ENCODE measurements around the gene AGA. TPM values are rescaled to one million over a fixed set of nuclear protein-coding genes. Genes with fewer than 3 reads are reported as not detected.

The AGA gene
- 10 to 100 TPM; 14.0 to 14.7 TPM for total RNA-seq

GRCh38 chr4:177441803-177442622 lies at the start of gene AGA:
Gene AGA, minus strand, starts transcription at chr4:177442437. Its CDS starts 62 bp downstream, at chr4:177442375.
- peaks cover 22% of the 10 kb centered on the region for H3K4me1 Mint-ChIP-seq
- no peaks in the 10 kb centered on the region for H3K27me3 Mint-ChIP-seq
- H3K9me3 Mint-ChIP-seq: no peaks in the 10 kb centered on the region
- peaks cover 4% of the 10 kb centered on the region for H3K36me3 Mint-ChIP-seq
- peak within 1 kb of the TSS; percentile 93 for H3K4me3 Mint-ChIP-seq
- peak; percentile 98 for DNase-seq
- H3K27ac Mint-ChIP-seq: peak within 1 kb of the TSS; percentile 95

GRCh38 chr4:177492022-177492421 lies 49.8 kb upstream of the AGA start:
- peaks cover 5% of the 10 kb centered on the region for H3K36me3 Mint-ChIP-seq
- no peak overlapping the region for H3K4me3 Mint-ChIP-seq
- no peaks in the 10 kb centered on the region for H3K27me3 Mint-ChIP-seq

DNA sequence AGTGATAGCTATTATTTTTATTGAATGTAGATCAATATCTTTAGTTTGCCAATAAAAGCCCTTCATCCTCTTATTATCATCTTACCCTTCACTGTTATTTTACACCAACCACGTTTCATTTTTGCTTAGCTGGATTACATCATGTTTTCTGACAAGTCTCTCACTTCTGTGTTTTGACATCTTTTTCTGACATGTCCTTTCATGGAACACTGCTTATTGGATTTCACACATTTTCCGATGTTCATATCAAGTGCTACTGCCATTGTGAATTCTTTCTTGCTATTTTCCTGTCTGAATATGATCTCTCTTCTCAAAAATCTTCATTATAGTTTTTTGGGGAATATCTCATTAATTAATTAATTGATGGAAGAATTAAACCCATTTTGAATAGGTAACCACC lies 48.5 kb upstream of the AGA start:
- Mint-ChIP-seq H3K4me3 (no peak overlapping the region), H3K27me3 (no peaks in the 10 kb centered on the region), H3K36me3 (peaks cover 7% of the 10 kb centered on the region), H3K27ac (no peak overlapping the region), H3K9me3 (no peaks in the 10 kb centered on the region), H3K4me1 (peaks cover 13% of the 10 kb centered on the region)
- no peak for DNase-seq

More at GRCh38 chr4:177492022-177492421, 49.8 kb upstream of the AGA start:
- no peak for DNase-seq
- no peak overlapping the region for H3K27ac Mint-ChIP-seq
- peaks cover 13% of the 10 kb centered on the region for H3K4me1 Mint-ChIP-seq
- no peaks in the 10 kb centered on the region for H3K9me3 Mint-ChIP-seq

DNA sequence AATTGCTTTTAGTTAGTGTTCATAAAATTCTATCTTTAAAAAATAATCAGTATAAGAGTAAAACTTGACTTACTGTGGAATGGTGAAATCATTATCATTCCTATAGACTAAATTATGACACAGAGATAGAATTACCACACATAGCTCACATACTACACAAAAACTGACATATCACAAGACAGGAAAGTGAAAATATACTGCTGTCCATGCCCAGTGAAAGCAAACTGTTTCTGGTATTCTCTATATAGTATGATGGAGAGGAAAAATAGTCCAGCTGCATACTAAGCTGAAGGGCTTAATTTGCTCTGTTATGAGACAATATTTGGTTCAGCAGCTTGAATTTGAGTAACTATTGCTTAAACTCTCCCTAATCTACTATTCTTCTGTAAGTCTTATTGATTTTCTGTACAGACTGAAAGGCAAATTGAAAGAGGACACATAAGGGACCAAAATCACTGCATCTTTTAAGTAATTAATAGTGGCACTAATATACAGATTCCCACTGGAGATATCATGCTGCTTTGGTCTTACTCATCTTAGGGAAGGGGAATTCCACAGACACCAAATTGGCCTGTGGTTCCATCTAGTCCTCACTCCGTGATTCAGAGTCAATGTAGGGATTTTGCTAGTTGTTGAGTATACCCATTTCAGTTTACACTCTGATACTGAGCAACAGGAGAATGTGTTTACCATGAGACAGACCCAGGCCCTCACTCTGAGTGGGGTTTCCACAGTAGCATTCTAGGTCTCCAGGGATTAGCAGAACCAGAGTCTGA lies 47.4 kb upstream of the AGA start:
- no peaks in the 10 kb centered on the region for H3K27me3 Mint-ChIP-seq
- H3K9me3 Mint-ChIP-seq: no peaks in the 10 kb centered on the region
- H3K4me1 Mint-ChIP-seq: peaks cover 13% of the 10 kb centered on the region
- no peak overlapping the region for H3K27ac Mint-ChIP-seq
- peaks cover 7% of the 10 kb centered on the region for H3K36me3 Mint-ChIP-seq
- DNase-seq: no peak
- no peak overlapping the region for H3K4me3 Mint-ChIP-seq

DNA sequence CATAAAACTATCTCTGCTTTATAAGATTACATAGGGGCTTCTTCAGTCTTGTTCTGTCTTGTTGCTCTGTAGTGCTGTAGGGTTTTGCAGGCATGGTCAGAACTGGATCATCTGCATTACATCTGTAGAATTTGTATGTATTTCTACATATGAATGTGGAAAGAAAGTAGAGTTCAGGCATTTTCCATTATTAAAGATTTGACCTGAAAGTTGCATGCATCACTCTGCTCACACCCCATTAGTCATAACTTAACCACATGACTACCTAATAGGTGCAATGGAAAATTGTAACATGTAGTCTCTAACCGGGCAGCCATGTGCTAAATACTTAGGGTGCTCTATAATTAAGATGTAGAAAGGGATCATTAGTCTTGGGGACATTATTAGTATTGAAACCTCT lies 45.7 kb upstream of the AGA start:
- H3K36me3 Mint-ChIP-seq: peaks cover 7% of the 10 kb centered on the region
- H3K4me1 Mint-ChIP-seq: peaks cover 19% of the 10 kb centered on the region
- no peak overlapping the region for H3K4me3 Mint-ChIP-seq

DNA sequence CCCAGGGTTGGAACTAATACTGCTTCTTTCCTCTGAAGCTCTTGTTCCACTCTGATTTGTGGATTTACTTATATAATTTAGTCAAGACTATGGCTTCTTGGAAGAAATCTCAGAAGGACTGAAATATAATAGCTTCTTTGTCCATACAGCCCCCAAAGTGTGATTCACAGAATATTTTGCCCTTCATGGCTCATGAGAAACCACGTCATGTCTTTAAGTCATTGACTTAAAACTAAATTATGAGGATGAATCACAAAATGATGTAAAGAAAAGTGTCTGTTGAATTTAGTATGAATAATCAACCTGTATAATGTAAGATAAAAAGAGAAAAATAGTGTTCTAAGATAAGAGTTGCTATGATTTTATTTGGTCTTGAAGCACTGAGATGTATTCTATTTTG lies 43.3 kb upstream of the AGA start:
- no peaks in the 10 kb centered on the region for H3K9me3 Mint-ChIP-seq

More for the DNA sequence above, 45.7 kb upstream of the AGA start:
- Mint-ChIP-seq H3K27me3 (no peaks in the 10 kb centered on the region), H3K9me3 (no peaks in the 10 kb centered on the region), H3K27ac (peak overlapping the region; percentile 63)
- no peak for DNase-seq

DNA sequence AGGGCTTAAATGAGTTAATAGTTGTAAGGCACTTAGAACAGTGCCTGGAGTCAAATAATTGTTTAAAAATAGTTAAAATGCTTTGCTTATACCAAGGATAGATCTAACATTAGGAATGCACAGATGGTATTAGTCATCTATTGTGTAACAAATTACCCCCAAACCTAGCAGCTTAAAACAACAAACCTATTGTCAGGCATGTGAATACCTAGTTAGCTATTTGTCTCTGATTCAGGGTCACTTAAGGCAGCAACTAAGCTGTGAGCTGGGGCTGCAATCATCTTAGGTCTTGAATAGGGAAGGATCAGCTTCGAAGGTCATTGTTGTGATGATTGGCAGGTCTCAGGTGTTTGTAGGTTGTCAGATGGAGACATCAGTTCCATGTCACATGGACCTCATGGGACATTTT lies 42.4 kb upstream of the AGA start:
- Mint-ChIP-seq H3K4me1 (peaks cover 22% of the 10 kb centered on the region), H3K27ac (no peak overlapping the region), H3K27me3 (no peaks in the 10 kb centered on the region), H3K4me3 (no peak overlapping the region), H3K9me3 (no peaks in the 10 kb centered on the region), H3K36me3 (peaks cover 7% of the 10 kb centered on the region)
- DNase-seq: no peak

More for the DNA sequence above, 43.3 kb upstream of the AGA start:
- peaks cover 22% of the 10 kb centered on the region for H3K4me1 Mint-ChIP-seq
- H3K36me3 Mint-ChIP-seq: peaks cover 7% of the 10 kb centered on the region
- H3K4me3 Mint-ChIP-seq: no peak overlapping the region
- DNase-seq: no peak
- H3K27me3 Mint-ChIP-seq: no peaks in the 10 kb centered on the region
- H3K27ac Mint-ChIP-seq: no peak overlapping the region

DNA sequence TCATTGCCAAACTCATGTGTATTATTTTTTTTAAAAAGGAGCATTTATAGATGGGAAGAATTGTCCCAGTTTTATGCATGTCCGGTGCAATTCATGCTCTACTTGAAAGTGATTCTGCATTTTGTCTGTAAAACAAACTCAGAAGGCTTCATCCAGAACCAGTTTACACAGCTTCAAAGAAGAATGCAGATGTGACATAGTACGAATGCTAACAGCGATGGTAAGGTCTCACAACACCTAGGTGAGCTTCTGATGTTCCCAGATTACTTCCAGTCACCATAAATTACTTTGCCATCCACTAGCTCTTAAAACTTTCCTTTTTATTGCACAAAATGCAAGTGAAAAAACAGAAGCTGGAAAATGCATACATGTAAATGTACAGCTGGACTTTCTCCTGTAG lies 41.5 kb upstream of the AGA start:
- Mint-ChIP-seq H3K27ac (no peak overlapping the region), H3K4me1 (peaks cover 22% of the 10 kb centered on the region)

DNA sequence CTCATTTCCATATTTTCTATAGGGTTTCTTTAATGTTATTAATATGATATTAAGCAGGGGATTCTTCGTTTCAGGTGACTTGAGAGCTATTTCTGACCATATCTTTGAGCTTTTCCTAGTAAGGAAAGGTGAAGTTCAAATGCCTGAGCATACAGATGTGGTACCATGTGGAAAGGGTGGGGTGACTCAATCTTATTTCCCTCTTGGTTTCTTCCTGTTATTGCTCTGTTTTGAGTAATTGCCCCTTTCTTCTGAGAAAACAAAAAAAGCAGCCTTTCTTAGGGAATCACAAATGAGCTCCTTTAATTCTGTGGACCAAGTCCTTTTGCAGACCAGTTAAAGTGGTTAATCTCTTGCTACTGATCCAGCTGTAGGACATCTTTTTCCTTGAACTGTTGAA lies 41.0 kb upstream of the AGA start:
- H3K4me3 Mint-ChIP-seq: no peak overlapping the region
- DNase-seq: no peak
- peaks cover 19% of the 10 kb centered on the region for H3K4me1 Mint-ChIP-seq
- no peaks in the 10 kb centered on the region for H3K9me3 Mint-ChIP-seq
- H3K27ac Mint-ChIP-seq: no peak overlapping the region
- no peaks in the 10 kb centered on the region for H3K27me3 Mint-ChIP-seq
- H3K36me3 Mint-ChIP-seq: peaks cover 7% of the 10 kb centered on the region

More for the DNA sequence above, 41.5 kb upstream of the AGA start:
- Mint-ChIP-seq H3K36me3 (peaks cover 7% of the 10 kb centered on the region), H3K9me3 (no peaks in the 10 kb centered on the region), H3K27me3 (no peaks in the 10 kb centered on the region), H3K4me3 (no peak overlapping the region)
- DNase-seq: no peak

DNA sequence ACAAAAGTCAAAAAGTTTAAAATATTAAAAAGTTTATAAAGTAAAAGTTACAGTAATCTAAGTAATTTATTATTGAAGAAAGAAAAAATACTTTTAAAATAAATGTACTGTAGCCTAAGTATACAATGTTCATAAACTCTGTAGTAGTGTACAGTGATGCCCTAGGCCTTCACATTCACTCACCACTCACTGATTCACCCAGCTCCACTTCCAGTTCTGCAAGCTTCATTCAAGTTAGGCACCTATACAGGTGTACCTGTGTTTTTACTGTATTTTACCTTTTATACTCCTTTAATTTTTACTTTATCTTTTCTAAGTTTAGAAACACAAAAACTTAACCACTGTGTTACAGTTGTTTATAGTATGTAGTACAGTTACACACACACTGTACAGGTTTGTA lies 40.1 kb upstream of the AGA start:
- Mint-ChIP-seq H3K36me3 (peaks cover 3% of the 10 kb centered on the region), H3K4me3 (no peak overlapping the region), H3K9me3 (no peaks in the 10 kb centered on the region), H3K27me3 (no peaks in the 10 kb centered on the region), H3K27ac (no peak overlapping the region), H3K4me1 (peaks cover 10% of the 10 kb centered on the region)
- no peak for DNase-seq

DNA sequence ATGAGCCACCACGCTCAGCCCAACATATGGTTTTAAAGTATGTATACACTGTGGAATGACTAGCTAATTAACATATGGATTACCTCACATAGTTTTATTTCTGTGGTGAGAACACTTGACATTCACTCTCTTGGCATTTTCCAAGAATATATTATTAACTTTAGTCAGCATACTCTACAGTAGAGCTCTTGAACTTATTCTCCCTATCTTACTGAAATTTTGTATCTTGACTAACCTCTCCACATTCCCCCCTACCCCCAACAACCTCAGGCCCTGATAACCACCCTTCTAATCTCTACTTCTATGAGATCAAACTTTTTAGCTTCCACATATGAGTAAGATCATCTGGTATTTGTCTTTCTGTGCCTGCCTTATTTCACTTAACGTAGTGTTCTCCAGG lies 38.6 kb upstream of the AGA start:
- Mint-ChIP-seq H3K27me3 (no peaks in the 10 kb centered on the region), H3K9me3 (no peaks in the 10 kb centered on the region), H3K27ac (no peak overlapping the region), H3K4me3 (no peak overlapping the region), H3K36me3 (no peaks in the 10 kb centered on the region), H3K4me1 (peaks cover 9% of the 10 kb centered on the region)
- no peak for DNase-seq

DNA sequence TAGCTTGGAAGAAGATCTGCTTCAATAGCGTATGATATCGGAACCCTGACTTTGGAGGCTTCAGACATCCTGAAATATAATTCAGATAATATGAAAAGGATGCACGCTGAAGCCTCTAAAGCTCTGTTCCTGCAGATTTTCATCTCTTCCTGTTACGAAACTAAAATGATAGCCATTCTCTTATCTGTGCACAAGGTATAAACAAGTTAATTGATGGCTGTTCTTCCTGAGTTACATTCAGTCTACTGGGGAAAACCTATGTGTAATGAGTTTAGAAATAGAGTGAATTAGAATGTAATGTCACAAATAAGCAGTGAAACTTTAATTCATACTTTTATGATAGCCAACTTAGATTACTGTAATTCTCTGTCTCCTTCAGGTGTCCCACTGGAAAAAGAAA lies 36.8 kb upstream of the AGA start:
- Mint-ChIP-seq H3K4me1 (peaks cover 9% of the 10 kb centered on the region), H3K36me3 (no peaks in the 10 kb centered on the region), H3K27me3 (no peaks in the 10 kb centered on the region), H3K4me3 (no peak overlapping the region), H3K9me3 (no peaks in the 10 kb centered on the region), H3K27ac (no peak overlapping the region)
- DNase-seq: no peak

DNA sequence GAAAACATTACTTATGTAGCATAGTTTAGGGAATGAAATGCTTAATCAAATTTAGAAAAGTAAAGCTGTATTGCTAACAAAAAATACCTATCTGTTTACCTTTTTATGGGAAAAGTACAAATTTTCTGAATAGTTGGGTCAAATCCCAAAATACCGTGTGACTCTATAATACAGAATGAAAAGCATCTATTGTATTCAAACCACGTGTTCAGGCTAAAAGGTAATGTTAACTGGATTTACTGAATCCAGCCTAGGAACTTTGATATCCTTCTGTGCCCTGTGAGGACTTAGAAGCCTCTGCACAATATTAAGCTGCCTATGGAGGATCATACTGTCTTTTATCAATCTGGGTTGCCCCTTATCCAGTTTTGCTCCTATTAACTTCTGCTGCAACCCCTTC lies 36.3 kb upstream of the AGA start:
- Mint-ChIP-seq H3K27ac (no peak overlapping the region), H3K4me3 (no peak overlapping the region), H3K4me1 (peaks cover 7% of the 10 kb centered on the region), H3K36me3 (no peaks in the 10 kb centered on the region), H3K27me3 (no peaks in the 10 kb centered on the region), H3K9me3 (no peaks in the 10 kb centered on the region)
- DNase-seq: no peak

- Mint-ChIP-seq H3K9me3 (no peaks in the 10 kb centered on the region), H3K4me3 (no peak overlapping the region), H3K36me3 (no peaks in the 10 kb centered on the region), H3K4me1 (no peaks in the 10 kb centered on the region), H3K27me3 (no peaks in the 10 kb centered on the region), H3K27ac (no peak overlapping the region)
- no peak for DNase-seq
These were observed 31.8 kb upstream of the AGA start for GRCh38 chr4:177473991-177474390.

DNA sequence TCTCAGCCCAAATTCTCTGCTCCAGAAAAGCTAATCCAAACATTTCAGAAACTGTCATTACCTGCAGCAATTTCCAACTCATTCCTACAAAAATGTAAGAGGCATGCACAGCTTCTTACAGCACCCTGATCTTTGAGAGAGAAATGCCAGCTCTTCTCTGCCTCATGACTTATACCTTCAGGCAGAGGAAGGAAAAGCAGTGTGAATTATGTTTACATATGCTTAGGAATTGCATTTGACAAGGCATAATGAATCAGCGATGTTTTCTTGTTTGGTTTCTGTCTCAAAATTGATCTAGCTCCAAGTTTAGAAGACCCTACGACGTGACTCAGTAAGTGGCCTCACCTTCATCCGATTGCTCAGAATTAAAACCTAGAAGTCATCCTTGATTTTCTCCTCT lies 21.8 kb upstream of the AGA start:
- Mint-ChIP-seq H3K27ac (no peak overlapping the region), H3K4me1 (no peaks in the 10 kb centered on the region), H3K27me3 (no peaks in the 10 kb centered on the region), H3K4me3 (no peak overlapping the region), H3K9me3 (no peaks in the 10 kb centered on the region), H3K36me3 (no peaks in the 10 kb centered on the region)
- no peak for DNase-seq

Data from activated naive CD8-positive, alpha-beta T cell treated with anti-CD3 and anti-CD28 coated beads for 36 hours (primary cell).